Lung (tissue), 12 donors: Measurements from ENCODE around the gene HOXD9. TPM values are rescaled to one million over a fixed set of nuclear protein-coding genes. Genes with fewer than 3 reads are reported as not detected.

Source experiments
- ATAC-seq: fragments of 200-7000 bp; cut with Tn5 transposase; one replicate; pipeline ENCODE4 v1.9.1; 2020; ENCODE audit warnings: moderate number of reproducible peaks; ENCODE audit not compliant: insufficient read depth, low FRiP score
- DNase-seq, 3 donors: peaks; one replicate each; pipeline ENCODE4 v3.0.0-alpha.2; 2013 to 2017
- H3K27ac ChIP-seq, 2 donors: one replicate each; pipeline ENCODE4 v1.5.1; 2013; ENCODE audit warnings: mild to moderate bottlenecking in 2 of 2, moderate library complexity in 2 of 2, control low read depth in 1 of 2, inconsistent platforms in 1 of 2, low read depth in 1 of 2, low read length in 1 of 2
- H3K27me3 ChIP-seq, 3 donors: one replicate each; pipeline ENCODE4 v1.5.1; 2013; ENCODE audit warnings: low read length in 2 of 3; ENCODE audit not compliant: control insufficient read depth in 3 of 3, insufficient read depth in 3 of 3
- H3K36me3 ChIP-seq, 4 donors: one replicate each; pipeline ENCODE4 v1.5.1; 2013; ENCODE audit warnings: low read length in 4 of 4, mild to moderate bottlenecking in 1 of 4, moderate library complexity in 1 of 4; ENCODE audit not compliant: control insufficient read depth in 4 of 4, insufficient read depth in 4 of 4
- H3K4me1 ChIP-seq, 5 donors: one replicate each; pipeline ENCODE4 v1.5.1; 2013; ENCODE audit warnings: low read length in 5 of 5, mild to moderate bottlenecking in 2 of 5, moderate library complexity in 1 of 5; ENCODE audit not compliant: control insufficient read depth in 5 of 5, insufficient read depth in 5 of 5
- H3K4me3 ChIP-seq: one replicate; pipeline ENCODE4 v1.5.1; 2013; ENCODE audit warnings: mild to moderate bottlenecking, control low read depth, moderate library complexity
- H3K9ac ChIP-seq, 2 donors: one replicate each; pipeline ENCODE4 v1.5.1; 2013; ENCODE audit warnings: low read length in 2 of 2, control low read depth in 1 of 2; ENCODE audit not compliant: insufficient read depth in 1 of 2
- H3K9me3 ChIP-seq, 4 donors: one replicate each; pipeline ENCODE4 v1.5.1; 2013; ENCODE audit warnings: low read length in 3 of 4, mild to moderate bottlenecking in 1 of 4, moderate library complexity in 1 of 4; ENCODE audit not compliant: control insufficient read depth in 4 of 4, insufficient read depth in 3 of 4
- WGBS, 2 donors: extraction: QIAGEN DNeasy Blood & Tissue Kit; methylation state at CpG; one replicate each; pipeline ENCODE4 v1.1.7; 2013; 5-methylcytosine and 5-hydroxymethylcytosine counted together
- polyA plus RNA-seq, 2 donors: library from polyadenylated mRNA; stranded (reverse); fragments of 200-250 nt; gene quantifications; one replicate each; pipeline ENCODE4 v1.2.1, GENCODE V29; 2013
- total RNA-seq, 2 donors: library from RNA; depleted of rRNA in 1 of 2; stranded (reverse); fragments of >200 nt in 1 of 2; gene quantifications; one replicate each; pipeline ENCODE4 v1.2.1, GENCODE V29; 2014 to 2021
- TF ChIP-seq, protein P1 (sequence below): IDR thresholded peaks from 2 replicates; pipeline ENCODE4 v1.5.1; 2012; ENCODE audit warnings: mild to moderate bottlenecking; ENCODE audit errors: control extremely low read depth, extremely low read depth
- donor health status: control.
- donor health status: control.
- donor health status: Bipolar disorder and iron deficiency.
- donor health status: healthy.
- donor health status: DM: yes; HTN: yes; CAD: no.

HOXD9 gene
- total and polyA plus RNA-seq, 4 donors = 0.29 to 0.80 (median 0.51) TPM

DNA sequence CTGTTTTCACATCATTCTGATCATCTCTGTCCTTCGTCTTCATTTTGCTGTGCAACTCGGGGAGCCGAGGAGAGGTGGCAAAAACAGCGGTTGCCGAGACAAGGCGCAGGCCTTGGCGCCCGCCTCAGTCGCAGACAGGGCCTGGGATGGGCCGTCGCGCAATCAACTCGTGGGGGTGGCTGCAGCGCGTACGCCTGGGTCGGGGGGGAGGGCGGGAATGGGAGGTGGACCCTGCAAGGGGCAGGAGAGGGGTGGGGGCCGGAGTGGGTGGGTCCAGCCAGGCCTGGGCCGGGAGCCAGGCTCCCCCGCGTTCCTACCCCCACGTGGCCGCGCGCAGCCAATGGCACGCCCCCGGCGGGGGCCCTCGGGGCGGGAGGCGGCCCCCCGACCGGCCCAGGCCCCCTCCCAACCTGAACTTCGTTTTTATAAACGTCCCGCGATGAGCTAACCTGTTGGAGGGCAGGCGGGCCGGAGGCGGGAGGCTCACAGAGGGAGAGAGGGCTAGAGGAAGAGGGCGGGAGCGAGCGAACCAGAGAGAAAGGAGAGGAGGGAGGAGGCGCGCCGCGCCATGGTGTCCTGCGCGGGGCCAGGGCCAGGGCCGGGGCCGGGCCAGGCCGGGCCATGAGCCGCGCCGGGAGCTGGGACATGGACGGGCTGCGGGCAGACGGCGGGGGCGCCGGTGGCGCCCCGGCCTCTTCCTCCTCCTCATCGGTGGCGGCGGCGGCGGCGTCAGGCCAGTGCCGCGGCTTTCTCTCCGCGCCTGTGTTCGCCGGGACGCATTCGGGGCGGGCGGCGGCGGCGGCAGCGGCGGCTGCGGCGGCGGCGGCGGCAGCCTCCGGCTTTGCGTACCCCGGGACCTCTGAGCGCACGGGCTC lies 30.0 kb upstream of the HOXD9 start, which contains the start of gene HOXD13:
HOXD13 (plus strand) TSS at position 452 of the 875 bp plus-strand sequence; CDS start at position 622, 170 bp downstream.
- Histone ChIP-seq H3K36me3 (no peaks in the 10 kb centered on the region), H3K27me3 (peaks cover 8 to 93% (median 90%) of the 10 kb centered on the region in 3 donors), H3K4me1 (peaks cover 0 to 32% (median 10%) of the 10 kb centered on the region in 5 donors), H3K9me3 (peaks cover 0 to 19% (median 0%) of the 10 kb centered on the region in 4 donors), H3K9ac (no peak within 1 kb of the TSS), H3K4me3 (no peak within 1 kb of the TSS), H3K27ac (no peak within 1 kb of the TSS)
- WGBS, 2 donors = 4 to 6% methylated on average over 43 to 95 of the region's 95 CpGs
- DNase-seq (peak in 1 of 3 donors; percentile 58), ATAC-seq (no peak)
- TF ChIP-seq, protein P1, sequence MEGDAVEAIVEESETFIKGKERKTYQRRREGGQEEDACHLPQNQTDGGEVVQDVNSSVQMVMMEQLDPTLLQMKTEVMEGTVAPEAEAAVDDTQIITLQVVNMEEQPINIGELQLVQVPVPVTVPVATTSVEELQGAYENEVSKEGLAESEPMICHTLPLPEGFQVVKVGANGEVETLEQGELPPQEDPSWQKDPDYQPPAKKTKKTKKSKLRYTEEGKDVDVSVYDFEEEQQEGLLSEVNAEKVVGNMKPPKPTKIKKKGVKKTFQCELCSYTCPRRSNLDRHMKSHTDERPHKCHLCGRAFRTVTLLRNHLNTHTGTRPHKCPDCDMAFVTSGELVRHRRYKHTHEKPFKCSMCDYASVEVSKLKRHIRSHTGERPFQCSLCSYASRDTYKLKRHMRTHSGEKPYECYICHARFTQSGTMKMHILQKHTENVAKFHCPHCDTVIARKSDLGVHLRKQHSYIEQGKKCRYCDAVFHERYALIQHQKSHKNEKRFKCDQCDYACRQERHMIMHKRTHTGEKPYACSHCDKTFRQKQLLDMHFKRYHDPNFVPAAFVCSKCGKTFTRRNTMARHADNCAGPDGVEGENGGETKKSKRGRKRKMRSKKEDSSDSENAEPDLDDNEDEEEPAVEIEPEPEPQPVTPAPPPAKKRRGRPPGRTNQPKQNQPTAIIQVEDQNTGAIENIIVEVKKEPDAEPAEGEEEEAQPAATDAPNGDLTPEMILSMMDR = no peak

- no peak overlapping the region for H3K27ac ChIP-seq
- WGBS, 2 donors = 3 to 5% methylated on average over 53 of the region's 53 CpGs
- TF ChIP-seq, protein P1 = no peak
- peaks cover 0 to 17% (median 0%) of the 10 kb centered on the region in 4 donors for H3K9me3 ChIP-seq
- no peaks in the 10 kb centered on the region for H3K36me3 ChIP-seq
- DNase-seq (no peak), ATAC-seq (no peak)
- H3K4me1 ChIP-seq = peaks cover 0 to 26% (median 12%) of the 10 kb centered on the region in 5 donors
- H3K27me3 ChIP-seq = peaks cover 8 to 93% (median 90%) of the 10 kb centered on the region in 3 donors
- H3K4me3 ChIP-seq = no peak overlapping the region
- no peak overlapping the region for H3K9ac ChIP-seq
Observed at GRCh38 chr2:176093145-176093897, 29.2 kb upstream of the HOXD9 start.

DNA sequence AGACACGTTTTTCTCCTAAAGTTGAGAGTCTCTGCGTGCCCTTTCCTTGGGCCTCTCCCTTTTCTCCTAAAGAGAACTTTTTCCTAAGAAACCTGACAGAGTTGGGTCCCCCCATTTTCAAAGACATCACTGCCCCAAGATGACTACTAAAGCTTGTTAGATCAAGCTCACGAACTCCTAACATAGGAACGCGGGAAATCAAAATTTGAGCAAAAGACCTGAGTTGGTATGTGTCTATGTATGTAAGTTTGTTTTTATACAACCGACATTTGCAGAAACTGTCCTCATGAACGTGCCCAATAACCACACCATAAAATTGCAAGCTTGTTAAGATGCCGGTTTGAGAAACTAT lies 28.6 kb upstream of the HOXD9 start:
- no peak for ATAC-seq
- TF ChIP-seq, protein P1 = no peak
- no peak overlapping the region for H3K9ac ChIP-seq

More for the DNA sequence above, 28.6 kb upstream of the HOXD9 start:
- Histone ChIP-seq H3K27me3 (peaks cover 12 to 93% (median 89%) of the 10 kb centered on the region in 3 donors), H3K9me3 (peaks cover 0 to 17% (median 0%) of the 10 kb centered on the region in 4 donors), H3K4me1 (peaks cover 0 to 22% (median 11%) of the 10 kb centered on the region in 5 donors), H3K4me3 (no peak overlapping the region), H3K27ac (no peak overlapping the region), H3K36me3 (no peaks in the 10 kb centered on the region)
- 9% methylated on average over 8 of the region's 8 CpGs for WGBS, 2 donors
- no peak for DNase-seq
